OCI-LY1 (cell line): ENCODE measurements around the gene CYBA.

Experiments used
- H2AFZ ChIP-seq: fragments of 200-600 bp; sonication (generic), shearing (Covaris generic); 2 replicates; pipeline ENCODE4 v1.6.0; 2014; ENCODE audit warnings: antibody characterized with exemption, mild to moderate bottlenecking, low read length
- H3F3A ChIP-seq: fragments of 200-600 bp; sonication (generic), shearing (Covaris generic); 2 replicates; pipeline ENCODE4 v1.6.0; 2014; ENCODE audit warnings: mild to moderate bottlenecking, antibody characterized with exemption, low read length, moderate library complexity; ENCODE audit not compliant: insufficient read depth
- H3K27ac ChIP-seq: fragments of 200-600 bp; sonication (generic); 2 replicates; pipeline ENCODE4 v1.5.1; 2014; ENCODE audit warnings: low read length, mixed run types, mild to moderate bottlenecking, low read depth; ENCODE audit not compliant: poor library complexity, severe bottlenecking
- H3K27me3 ChIP-seq: fragments of 200-600 bp; sonication (generic); 2 replicates; pipeline ENCODE4 v1.6.0; 2014; ENCODE audit warnings: antibody characterized with exemption, mild to moderate bottlenecking, low read length, moderate library complexity; ENCODE audit not compliant: insufficient read depth
- H3K36me3 ChIP-seq: fragments of 200-600 bp; sonication (generic); 2 replicates; pipeline ENCODE4 v1.6.1; 2014; ENCODE audit warnings: mild to moderate bottlenecking, antibody characterized with exemption, low read length, moderate library complexity, mixed read lengths; ENCODE audit not compliant: insufficient read depth
- H3K4me1 ChIP-seq: fragments of 200-600 bp; sonication (generic); 2 replicates; pipeline ENCODE4 v1.5.1; 2014; ENCODE audit warnings: mild to moderate bottlenecking, low read length, moderate library complexity; ENCODE audit not compliant: insufficient read depth, severe bottlenecking
- H3K4me2 ChIP-seq: fragments of 200-600 bp; sonication (generic), shearing (Covaris generic); 2 replicates; pipeline ENCODE4 v1.6.1; 2014; ENCODE audit warnings: low read length
- H3K4me3 ChIP-seq: fragments of 200-600 bp; sonication (generic); 2 replicates; pipeline ENCODE4 v1.5.1; 2014; ENCODE audit warnings: low read length, low read depth, mild to moderate bottlenecking, mixed read lengths; ENCODE audit not compliant: poor library complexity, severe bottlenecking
- H3K79me2 ChIP-seq: fragments of 200-600 bp; shearing (Covaris generic); 2 replicates; pipeline ENCODE4 v1.6.1; 2016; ENCODE audit warnings: mixed run types, low read length, mixed read lengths; ENCODE audit not compliant: insufficient read depth
- H3K9ac ChIP-seq: fragments of 200-600 bp; sonication (generic), shearing (Covaris generic); 2 replicates; pipeline ENCODE4 v1.6.1; 2014; ENCODE audit warnings: mild to moderate bottlenecking, low read length, mixed read lengths
- H3K9me2 ChIP-seq: fragments of 200-600 bp; sonication (generic), shearing (Covaris generic); 2 replicates; pipeline ENCODE4 v1.6.1; 2014; ENCODE audit warnings: low read depth, mild to moderate bottlenecking, low read length, mixed read lengths
- H3K9me3 ChIP-seq: fragments of 200-600 bp; shearing (Covaris generic); 2 replicates; pipeline ENCODE4 v1.6.1; 2014; ENCODE audit warnings: low read length, mixed read lengths
- H4K20me1 ChIP-seq: fragments of 200-600 bp; sonication (generic), shearing (Covaris generic); 2 replicates; pipeline ENCODE4 v1.6.0; 2016; ENCODE audit warnings: mild to moderate bottlenecking, low read length; ENCODE audit not compliant: insufficient read depth
- EZH2 ChIP-seq: fragments of 200-600 bp; sonication (generic), shearing (Covaris generic); IDR thresholded peaks from 2 replicates; pipeline ENCODE4 v1.8.0; 2017; ENCODE audit warnings: borderline replicate concordance, mixed run types, mild to moderate bottlenecking, antibody characterized with exemption, low read length, moderate library complexity, mixed read lengths
- TF ChIP-seq, protein P1 (sequence below): fragments of 200-600 bp; sonication (generic), shearing (Covaris generic); IDR thresholded peaks from 2 replicates; pipeline ENCODE4 v1.5.1; 2017; ENCODE audit warnings: mild to moderate bottlenecking, antibody characterized with exemption, low read length, moderate library complexity, mixed read lengths

Gene CYBA

DNA sequence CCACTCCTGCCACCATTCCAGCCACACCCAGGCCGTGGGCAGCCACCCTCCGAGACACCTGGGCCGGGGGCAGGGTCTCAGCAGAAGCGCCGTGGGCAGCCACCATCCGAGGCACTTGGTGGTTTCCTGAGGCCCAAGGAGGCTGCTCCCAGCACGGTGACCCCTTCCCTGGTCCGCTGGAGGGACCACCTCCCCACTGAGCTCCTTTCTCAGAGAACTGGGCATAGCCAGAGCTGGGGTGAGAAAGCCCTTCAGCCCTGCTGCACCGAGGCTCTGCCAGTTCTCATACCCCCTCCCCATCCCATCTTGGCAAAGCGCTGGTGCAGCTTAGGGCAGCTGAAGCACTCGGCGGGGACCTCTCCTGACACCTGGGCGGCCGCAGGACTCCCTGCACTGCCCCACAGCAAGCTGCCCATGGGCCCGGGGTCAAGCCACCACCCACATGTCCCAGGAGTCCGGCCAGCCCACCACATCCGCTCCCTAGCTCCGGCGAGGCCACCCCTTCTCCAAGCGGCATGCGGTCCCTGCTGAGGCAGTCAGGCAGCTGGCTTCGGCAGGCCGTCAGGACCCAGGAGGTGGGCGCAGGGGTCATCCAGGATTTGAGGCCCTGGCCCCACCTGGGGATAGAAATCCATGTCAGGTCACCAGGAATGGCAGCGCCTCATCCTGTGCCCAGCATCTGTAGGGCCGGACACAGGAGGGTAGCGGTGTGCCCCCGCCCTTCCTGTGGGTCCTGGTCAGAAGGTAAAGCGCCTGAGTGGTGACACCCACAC is 1.3 kb upstream of the CYBA start:
- Histone ChIP-seq H3F3A (no peaks in the 10 kb centered on the region), H3K79me2 (no peaks in the 10 kb centered on the region), H3K27me3 (no peaks in the 10 kb centered on the region), H3K4me3 (peak overlapping the region; percentile 94), H3K27ac (peak overlapping the region; percentile 95), H3K4me2 (peak overlapping the region; percentile 96), H4K20me1 (no peaks in the 10 kb centered on the region), H3K9me3 (no peaks in the 10 kb centered on the region), H3K9me2 (no peaks in the 10 kb centered on the region), H3K9ac (peak overlapping the region; percentile 96), H2AFZ (no peak overlapping the region), H3K4me1 (peaks cover 37% of the 10 kb centered on the region), H3K36me3 (peaks cover 69% of the 10 kb centered on the region)
- TF ChIP-seq, protein P1, sequence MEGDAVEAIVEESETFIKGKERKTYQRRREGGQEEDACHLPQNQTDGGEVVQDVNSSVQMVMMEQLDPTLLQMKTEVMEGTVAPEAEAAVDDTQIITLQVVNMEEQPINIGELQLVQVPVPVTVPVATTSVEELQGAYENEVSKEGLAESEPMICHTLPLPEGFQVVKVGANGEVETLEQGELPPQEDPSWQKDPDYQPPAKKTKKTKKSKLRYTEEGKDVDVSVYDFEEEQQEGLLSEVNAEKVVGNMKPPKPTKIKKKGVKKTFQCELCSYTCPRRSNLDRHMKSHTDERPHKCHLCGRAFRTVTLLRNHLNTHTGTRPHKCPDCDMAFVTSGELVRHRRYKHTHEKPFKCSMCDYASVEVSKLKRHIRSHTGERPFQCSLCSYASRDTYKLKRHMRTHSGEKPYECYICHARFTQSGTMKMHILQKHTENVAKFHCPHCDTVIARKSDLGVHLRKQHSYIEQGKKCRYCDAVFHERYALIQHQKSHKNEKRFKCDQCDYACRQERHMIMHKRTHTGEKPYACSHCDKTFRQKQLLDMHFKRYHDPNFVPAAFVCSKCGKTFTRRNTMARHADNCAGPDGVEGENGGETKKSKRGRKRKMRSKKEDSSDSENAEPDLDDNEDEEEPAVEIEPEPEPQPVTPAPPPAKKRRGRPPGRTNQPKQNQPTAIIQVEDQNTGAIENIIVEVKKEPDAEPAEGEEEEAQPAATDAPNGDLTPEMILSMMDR: no peak
- TF ChIP-seq EZH2: no peak

DNA sequence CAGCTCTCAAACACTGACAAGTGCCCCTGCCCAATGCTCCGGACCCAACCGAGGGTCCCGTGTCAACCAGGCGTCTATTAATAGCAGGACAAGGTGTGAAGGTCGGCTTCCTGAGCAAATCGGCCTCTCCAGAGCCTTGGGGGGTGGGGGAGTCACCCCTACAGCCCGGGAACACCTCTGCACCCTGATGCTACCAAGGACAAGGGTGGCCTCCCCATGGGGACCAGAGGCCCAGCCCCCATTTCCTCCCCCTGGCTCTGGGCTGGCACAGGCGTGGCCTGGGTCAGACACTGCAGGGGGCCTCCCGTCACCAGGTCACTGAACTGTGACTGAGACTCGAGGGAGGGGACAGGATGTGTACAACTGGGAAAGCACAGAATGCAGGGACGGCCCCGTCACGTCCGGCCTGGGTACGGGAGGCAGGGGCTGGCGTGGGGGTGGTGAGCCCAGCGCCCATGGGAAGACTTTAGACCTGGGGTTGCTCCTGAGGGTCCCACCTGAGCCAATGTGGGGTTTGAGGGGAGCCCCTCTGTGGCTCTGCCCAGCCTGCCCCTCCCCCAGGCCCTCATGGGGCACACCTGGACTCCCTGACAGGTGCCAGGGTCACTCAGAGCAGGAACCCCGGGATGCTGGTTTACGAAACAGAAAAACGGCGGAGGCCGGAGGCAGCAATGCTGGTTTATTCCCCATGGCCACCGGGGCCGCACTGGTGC is 579 bp upstream of the CYBA start:
- Histone ChIP-seq H3F3A (no peaks in the 10 kb centered on the region), H3K4me3 (peak overlapping the region; percentile 94), H3K9me2 (no peaks in the 10 kb centered on the region), H3K4me2 (peak overlapping the region; percentile 96), H3K36me3 (peaks cover 69% of the 10 kb centered on the region), H3K27ac (peak overlapping the region; percentile 95), H2AFZ (no peak overlapping the region), H3K9ac (peak overlapping the region; percentile 96), H4K20me1 (no peaks in the 10 kb centered on the region), H3K4me1 (peaks cover 36% of the 10 kb centered on the region), H3K27me3 (no peaks in the 10 kb centered on the region), H3K79me2 (no peaks in the 10 kb centered on the region), H3K9me3 (no peaks in the 10 kb centered on the region)
- TF ChIP-seq, protein P1: no peak
- no peak for TF ChIP-seq EZH2

DNA sequence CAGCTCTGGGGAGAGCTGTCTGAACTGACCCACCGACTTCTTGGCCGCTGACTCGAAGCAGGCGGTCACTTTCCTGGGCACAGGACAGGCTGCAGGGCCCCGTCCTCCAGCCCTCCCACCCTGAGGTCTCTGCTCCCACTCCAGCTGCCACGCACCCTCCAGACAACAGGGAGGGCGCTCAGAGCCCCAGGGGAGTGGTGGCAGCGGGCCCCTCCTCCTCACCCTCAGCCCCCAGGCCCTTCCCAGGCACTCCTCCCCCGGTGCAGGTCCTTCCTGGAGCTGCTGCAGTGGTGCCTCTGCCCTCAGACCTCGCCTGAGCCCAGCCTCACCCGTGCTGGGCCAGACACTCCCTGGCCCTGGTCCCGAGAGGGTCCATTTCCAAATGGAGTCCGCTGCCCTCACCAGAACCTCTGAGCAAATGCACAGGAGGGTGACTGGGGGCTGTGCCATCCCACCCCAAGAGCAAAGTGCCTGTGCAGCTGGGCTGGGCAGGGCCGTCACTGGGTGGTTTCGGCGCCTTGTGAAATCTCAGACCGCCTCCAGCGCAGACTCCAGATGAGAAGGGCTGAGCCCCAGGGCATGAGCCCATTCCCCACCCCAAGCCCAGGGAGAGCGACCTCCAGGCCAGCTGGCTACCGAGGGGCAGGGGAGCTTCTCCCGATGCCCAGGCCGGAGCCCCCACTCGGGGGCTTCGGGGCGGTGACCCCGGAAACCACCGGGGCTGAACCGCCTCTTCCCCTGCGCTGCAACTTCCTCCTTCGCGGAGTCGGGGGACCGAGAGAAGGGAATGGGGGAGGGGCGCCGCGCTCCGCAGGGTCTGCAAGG is 717 bp downstream of the CYBA start:
- Histone ChIP-seq H3K4me3 (peak overlapping the region; percentile 94), H3F3A (no peaks in the 10 kb centered on the region), H3K9me2 (no peaks in the 10 kb centered on the region), H3K27ac (peak overlapping the region; percentile 95), H4K20me1 (no peaks in the 10 kb centered on the region), H3K9ac (peak overlapping the region; percentile 96), H2AFZ (no peak overlapping the region), H3K9me3 (no peaks in the 10 kb centered on the region), H3K27me3 (no peaks in the 10 kb centered on the region), H3K36me3 (peaks cover 79% of the 10 kb centered on the region), H3K4me2 (peak overlapping the region; percentile 96), H3K4me1 (peaks cover 36% of the 10 kb centered on the region), H3K79me2 (no peaks in the 10 kb centered on the region)
- no peak for TF ChIP-seq EZH2
